ENCODE results near the gene SPRN.

- TF ChIP-seq, protein P1, sequence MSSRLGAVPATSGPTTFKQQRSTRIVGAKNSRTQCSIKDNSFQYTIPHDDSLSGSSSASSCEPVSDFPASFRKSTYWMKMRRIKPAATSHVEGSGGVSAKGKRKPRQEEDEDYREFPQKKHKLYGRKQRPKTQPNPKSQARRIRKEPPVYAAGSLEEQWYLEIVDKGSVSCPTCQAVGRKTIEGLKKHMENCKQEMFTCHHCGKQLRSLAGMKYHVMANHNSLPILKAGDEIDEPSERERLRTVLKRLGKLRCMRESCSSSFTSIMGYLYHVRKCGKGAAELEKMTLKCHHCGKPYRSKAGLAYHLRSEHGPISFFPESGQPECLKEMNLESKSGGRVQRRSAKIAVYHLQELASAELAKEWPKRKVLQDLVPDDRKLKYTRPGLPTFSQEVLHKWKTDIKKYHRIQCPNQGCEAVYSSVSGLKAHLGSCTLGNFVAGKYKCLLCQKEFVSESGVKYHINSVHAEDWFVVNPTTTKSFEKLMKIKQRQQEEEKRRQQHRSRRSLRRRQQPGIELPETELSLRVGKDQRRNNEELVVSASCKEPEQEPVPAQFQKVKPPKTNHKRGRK (CRISPR knock-in tag; IDR thresholded peaks at IDR 0.05; ENCODE audit: borderline replicate concordance): no peak
- TF ChIP-seq ETV6 (CRISPR knock-in tag; IDR thresholded peaks at IDR 0.05): no peak
- TF ChIP-seq, protein P2, sequence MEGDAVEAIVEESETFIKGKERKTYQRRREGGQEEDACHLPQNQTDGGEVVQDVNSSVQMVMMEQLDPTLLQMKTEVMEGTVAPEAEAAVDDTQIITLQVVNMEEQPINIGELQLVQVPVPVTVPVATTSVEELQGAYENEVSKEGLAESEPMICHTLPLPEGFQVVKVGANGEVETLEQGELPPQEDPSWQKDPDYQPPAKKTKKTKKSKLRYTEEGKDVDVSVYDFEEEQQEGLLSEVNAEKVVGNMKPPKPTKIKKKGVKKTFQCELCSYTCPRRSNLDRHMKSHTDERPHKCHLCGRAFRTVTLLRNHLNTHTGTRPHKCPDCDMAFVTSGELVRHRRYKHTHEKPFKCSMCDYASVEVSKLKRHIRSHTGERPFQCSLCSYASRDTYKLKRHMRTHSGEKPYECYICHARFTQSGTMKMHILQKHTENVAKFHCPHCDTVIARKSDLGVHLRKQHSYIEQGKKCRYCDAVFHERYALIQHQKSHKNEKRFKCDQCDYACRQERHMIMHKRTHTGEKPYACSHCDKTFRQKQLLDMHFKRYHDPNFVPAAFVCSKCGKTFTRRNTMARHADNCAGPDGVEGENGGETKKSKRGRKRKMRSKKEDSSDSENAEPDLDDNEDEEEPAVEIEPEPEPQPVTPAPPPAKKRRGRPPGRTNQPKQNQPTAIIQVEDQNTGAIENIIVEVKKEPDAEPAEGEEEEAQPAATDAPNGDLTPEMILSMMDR (IDR thresholded peaks at IDR 0.05): no peak
- no peak for TF ChIP-seq ZNF219 (CRISPR knock-in tag; IDR thresholded peaks at IDR 0.05; ENCODE audit: borderline replicate concordance)
- TF ChIP-seq, protein P3, sequence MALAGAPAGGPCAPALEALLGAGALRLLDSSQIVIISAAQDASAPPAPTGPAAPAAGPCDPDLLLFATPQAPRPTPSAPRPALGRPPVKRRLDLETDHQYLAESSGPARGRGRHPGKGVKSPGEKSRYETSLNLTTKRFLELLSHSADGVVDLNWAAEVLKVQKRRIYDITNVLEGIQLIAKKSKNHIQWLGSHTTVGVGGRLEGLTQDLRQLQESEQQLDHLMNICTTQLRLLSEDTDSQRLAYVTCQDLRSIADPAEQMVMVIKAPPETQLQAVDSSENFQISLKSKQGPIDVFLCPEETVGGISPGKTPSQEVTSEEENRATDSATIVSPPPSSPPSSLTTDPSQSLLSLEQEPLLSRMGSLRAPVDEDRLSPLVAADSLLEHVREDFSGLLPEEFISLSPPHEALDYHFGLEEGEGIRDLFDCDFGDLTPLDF (CRISPR knock-in tag; IDR thresholded peaks at IDR 0.05): no peak
- TF ChIP-seq E2F4 (CRISPR knock-in tag; IDR thresholded peaks at IDR 0.05; ENCODE audit: borderline replicate concordance, low read depth): no peak
- no peak for TF ChIP-seq SOX15 (CRISPR knock-in tag; IDR thresholded peaks at IDR 0.05)
- no peak for TF ChIP-seq ZNF263 (CRISPR knock-in tag; IDR thresholded peaks at IDR 0.05; ENCODE audit: low read depth)
- TF ChIP-seq JUN (CRISPR knock-in tag; IDR thresholded peaks at IDR 0.05): no peak
- no peak for TF ChIP-seq FOXP4 (CRISPR knock-in tag; IDR thresholded peaks at IDR 0.05)
- no peak for TF ChIP-seq GABPB1 (CRISPR knock-in tag; IDR thresholded peaks at IDR 0.05)
- no peak for TF ChIP-seq ARID4B (CRISPR knock-in tag; IDR thresholded peaks at IDR 0.05; ENCODE audit: borderline replicate concordance)
- no peak for TF ChIP-seq ZNF121 (CRISPR knock-in tag; IDR thresholded peaks at IDR 0.05)
- no peak for TF ChIP-seq ESRRA (CRISPR knock-in tag; IDR thresholded peaks at IDR 0.05; ENCODE audit: borderline replicate concordance)
These were observed 45.1 kb downstream of the SPRN start, which contains the start of gene PAOX for GRCh38 chr10:133379152-133379800.

All from WTC11 (cell line).